Esophagus squamous epithelium (tissue), 4 donors: ENCODE data around the gene FKBP11.

Experiments used
- CTCF ChIP-seq, 6 experiments: fragments of 450-650 bp in 4 of 6; fragments of 200-600 bp in 2 of 6; sonication (generic) in 2 of 6; IDR thresholded peaks; one replicate each; pipeline ENCODE4 v1.5.1; 2016 to 2019; ENCODE audit warnings: antibody characterized with exemption in 6 of 6, mild to moderate bottlenecking in 4 of 6, moderate library complexity in 4 of 6
- POLR2A ChIP-seq, 4 donors: fragments of 450-650 bp; IDR thresholded peaks; one replicate each; pipeline ENCODE4 v1.6.1; 2017; ENCODE audit warnings: antibody characterized with exemption in 4 of 4, mild to moderate bottlenecking in 4 of 4, moderate library complexity in 3 of 4

DNA sequence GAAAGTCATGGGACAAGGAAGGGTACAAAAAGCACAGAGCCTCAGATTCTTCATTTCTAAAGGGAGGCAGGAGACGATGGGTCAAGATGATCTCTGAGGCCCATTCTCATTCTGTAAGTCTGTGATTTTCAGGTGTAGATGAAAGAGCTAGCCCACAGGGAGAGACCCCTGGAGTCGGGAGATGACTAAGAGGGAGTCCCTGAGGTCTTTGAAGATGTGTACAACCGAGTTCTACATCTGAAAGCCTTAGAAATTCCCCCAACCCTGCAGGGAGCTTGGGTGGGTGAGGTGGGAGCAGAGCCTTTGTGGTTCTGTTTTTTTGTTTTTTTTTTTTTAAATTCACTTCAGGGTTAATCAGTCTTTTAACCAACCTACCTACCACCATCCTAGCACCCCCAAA, 43.2 kb upstream of the FKBP11 start:
- no peak for TF ChIP-seq CTCF (IDR thresholded peaks at IDR 0.05)
- TF ChIP-seq POLR2A (IDR thresholded peaks at IDR 0.05), result no peak
